Upper lobe of left lung (tissue), 6 donors: ENCODE measurements around the gene SLC25A21. TPM values are rescaled to one million over a fixed set of nuclear protein-coding genes. Genes with fewer than 3 reads are reported as not detected.
A peak's percentile ranks its signal among the peaks of the same experiment; 100 is the strongest.
"Not testable (repeated sequence)": the region's sequence is repeated elsewhere in the genome, so short reads cannot be mapped to it uniquely, and the experiment has no call there.

Experiments used
- ATAC-seq, 2 donors: fragments of 200-7000 bp; cut with Tn5 transposase; one replicate each; pipeline ENCODE4 v1.9.1; 2022; ENCODE audit warnings: mild to moderate bottlenecking in 2 of 2, moderate library complexity in 2 of 2; ENCODE audit not compliant: low FRiP score in 2 of 2
- DNase-seq, 2 donors: peaks; one replicate each; pipeline ENCODE4 v3.0.0-alpha.2; 2019 to 2020
- H3K27ac ChIP-seq, 4 donors: fragments of 200-600 bp; sonication (generic); one replicate each; pipeline ENCODE4 v1.5.1; 2016 to 2019
- H3K27me3 ChIP-seq, 4 donors: fragments of 200-600 bp; sonication (generic); one replicate each; pipeline ENCODE4 v1.5.1; 2017 to 2019
- H3K36me3 ChIP-seq, 4 donors: fragments of 200-600 bp; sonication (generic); one replicate each; pipeline ENCODE4 v1.5.1; 2016 to 2019
- H3K4me1 ChIP-seq, 4 donors: fragments of 200-600 bp; sonication (generic); one replicate each; pipeline ENCODE4 v1.5.1; 2018 to 2019
- H3K4me3 ChIP-seq, 4 donors: fragments of 200-600 bp; sonication (generic); one replicate each; pipeline ENCODE4 v1.5.1; 2017 to 2019; ENCODE audit warnings: mild to moderate bottlenecking in 2 of 4, moderate library complexity in 1 of 4
- H3K9me3 ChIP-seq, 4 donors: fragments of 200-600 bp; sonication (generic); one replicate each; pipeline ENCODE4 v1.5.1; 2018 to 2019
- CTCF ChIP-seq, 6 experiments: fragments of 450-650 bp in 4 of 6; fragments of 200-600 bp in 2 of 6; sonication (generic) in 2 of 6; IDR thresholded peaks; one replicate each; pipeline ENCODE4 v1.5.1; 2016 to 2019; ENCODE audit warnings: antibody characterized with exemption in 6 of 6
- EP300 ChIP-seq, 4 donors: sonication (generic); formaldehyde crosslinking; IDR thresholded peaks; one replicate each; pipeline ENCODE4 v1.5.1; 2017; ENCODE audit warnings: antibody characterized with exemption in 4 of 4, control low read depth in 2 of 4
- POLR2A ChIP-seq, 4 donors: fragments of 450-650 bp; IDR thresholded peaks; one replicate each; pipeline ENCODE4 v1.5.1; 2016 to 2017; ENCODE audit warnings: antibody characterized with exemption in 4 of 4, mild to moderate bottlenecking in 2 of 4
- POLR2AphosphoS5 ChIP-seq, 2 donors: sonication (generic); formaldehyde crosslinking; IDR thresholded peaks; one replicate each; pipeline ENCODE4 v1.5.1; 2017; ENCODE audit warnings: antibody characterized with exemption in 2 of 2
- WGBS, 2 donors: methylation state at CpG; one replicate each; pipeline ENCODE4 v1.1.5; 2017 to 2018; 5-methylcytosine and 5-hydroxymethylcytosine counted together
- total RNA-seq, 6 donors: library from RNA; depleted of rRNA in 4 of 6; stranded (reverse); fragments of >200 nt in 4 of 6; gene quantifications; one replicate each; pipeline versions ENCODE4 v1.1.0 to v1.2.1, GENCODE V29; 2016 to 2021
- donor health status: DM: no; HTN: no; CAD: no; lungs with moderate emphysema.
- donor health status: DM: no; HTN: yes; CAD: no; lungs with severe emphysema.

SLC25A21 gene
- total RNA-seq, 6 donors from 2014 or later = 0.15 to 1.7 (median 0.30) TPM; not detected in 3

DNA sequence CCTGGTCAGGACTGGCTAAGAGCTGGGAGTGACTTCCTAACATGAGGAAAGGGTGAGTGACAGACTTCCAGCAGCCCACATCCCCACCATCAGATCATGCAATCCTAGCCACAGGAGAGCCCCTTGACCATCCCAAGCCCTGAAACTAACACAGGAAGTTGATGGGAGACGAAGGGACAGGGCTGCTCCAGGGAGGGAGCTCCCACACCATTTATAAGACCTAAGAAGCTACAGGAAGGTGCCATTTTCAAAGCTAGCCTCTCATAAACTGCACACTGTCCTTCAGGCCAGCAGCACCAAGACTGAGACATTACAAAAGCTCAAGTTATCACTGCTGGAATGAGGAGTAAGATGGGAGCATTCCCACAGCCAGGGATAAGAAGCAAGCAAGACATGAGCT is 19.4 kb downstream of the SLC25A21 start:
- ATAC-seq = no peak
- H3K27ac ChIP-seq = no peak overlapping the region

GRCh38 chr14:37150414-37150813 is 22.0 kb downstream of the SLC25A21 start:
- Histone ChIP-seq H3K36me3 (no peaks in the 10 kb centered on the region), H3K4me1 (no peaks in the 10 kb centered on the region), H3K4me3 (no peak overlapping the region), H3K27me3 (no peaks in the 10 kb centered on the region), H3K27ac (no peak overlapping the region), H3K9me3 (peaks cover 0 to 7% (median 0%) of the 10 kb centered on the region in 4 donors)
- TF ChIP-seq POLR2A (IDR thresholded peaks at IDR 0.05) (no peak), EP300 (IDR thresholded peaks at IDR 0.05) (no peak), CTCF (IDR thresholded peaks at IDR 0.05) (peak; percentile 18 to 56 (median 46))
- 1% methylated on average over 3 of the region's 3 CpGs for WGBS, 2 donors
- DNase-seq = no peak
- peak; percentile 37 to 82 for ATAC-seq

More for the DNA sequence above, 19.4 kb downstream of the SLC25A21 start:
- Histone ChIP-seq H3K9me3 (peaks cover 0 to 8% (median 0%) of the 10 kb centered on the region in 4 donors), H3K36me3 (no peaks in the 10 kb centered on the region), H3K4me3 (no peak overlapping the region), H3K27me3 (no peaks in the 10 kb centered on the region), H3K4me1 (no peaks in the 10 kb centered on the region)
- TF ChIP-seq POLR2AphosphoS5 (IDR thresholded peaks at IDR 0.05) (no peak), EP300 (IDR thresholded peaks at IDR 0.05) (no peak), CTCF (IDR thresholded peaks at IDR 0.05) (no peak), POLR2A (IDR thresholded peaks at IDR 0.05) (no peak)
- 30 to 50% methylated on average over 1 of the region's 1 CpG for WGBS, 2 donors
- no peak for DNase-seq

DNA sequence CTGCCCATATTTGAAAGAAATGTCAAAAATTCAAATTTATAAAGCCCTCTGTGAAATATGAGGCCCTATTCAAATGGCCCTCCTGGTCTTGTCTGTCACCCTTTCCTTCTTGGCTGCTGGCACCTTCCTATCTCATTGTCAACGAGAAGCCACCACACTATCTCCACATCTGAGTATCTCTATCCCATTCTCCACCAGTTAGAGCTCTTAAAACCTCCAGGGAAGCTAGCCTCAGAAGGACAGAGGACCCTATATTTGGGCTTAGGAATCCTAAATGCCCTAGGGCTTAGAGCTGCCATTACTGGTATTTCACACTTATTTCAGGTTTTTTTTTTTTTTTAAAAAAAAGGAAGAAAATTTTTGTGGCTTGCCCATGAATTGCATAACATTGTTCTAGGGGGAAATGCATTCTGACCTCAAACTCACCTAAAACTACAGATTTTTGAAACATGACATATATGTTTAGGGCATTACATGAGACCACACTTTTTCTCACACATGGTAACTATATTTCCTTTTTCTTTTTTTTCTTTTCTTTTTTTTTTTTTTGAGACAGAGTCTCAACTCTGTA is 25.0 kb downstream of the SLC25A21 start:
- Histone ChIP-seq H3K27me3 (no peaks in the 10 kb centered on the region), H3K36me3 (no peaks in the 10 kb centered on the region), H3K27ac (no peak overlapping the region), H3K9me3 (no peaks in the 10 kb centered on the region), H3K4me3 (no peak overlapping the region), H3K4me1 (no peaks in the 10 kb centered on the region)
- no peak for TF ChIP-seq EP300 (IDR thresholded peaks at IDR 0.05)
- no peak for TF ChIP-seq CTCF (IDR thresholded peaks at IDR 0.05)
- TF ChIP-seq POLR2AphosphoS5 (IDR thresholded peaks at IDR 0.05) = no peak
- TF ChIP-seq POLR2A (IDR thresholded peaks at IDR 0.05) = no peak
- ATAC-seq (no peak), DNase-seq (no peak)
- 46 to 62% methylated on average over 1 of the region's 1 CpG for WGBS, 2 donors

- not testable (repeated sequence) for H3K4me3 ChIP-seq, H3K27ac ChIP-seq, DNase-seq, H3K36me3 ChIP-seq, H3K4me1 ChIP-seq, ATAC-seq, H3K27me3 ChIP-seq, H3K9me3 ChIP-seq
- 80 to 90% methylated on average over 1 of the region's 1 CpG for WGBS, 2 donors
Observed at GRCh38 chr14:37146438-37146837, 26.0 kb downstream of the SLC25A21 start.

DNA sequence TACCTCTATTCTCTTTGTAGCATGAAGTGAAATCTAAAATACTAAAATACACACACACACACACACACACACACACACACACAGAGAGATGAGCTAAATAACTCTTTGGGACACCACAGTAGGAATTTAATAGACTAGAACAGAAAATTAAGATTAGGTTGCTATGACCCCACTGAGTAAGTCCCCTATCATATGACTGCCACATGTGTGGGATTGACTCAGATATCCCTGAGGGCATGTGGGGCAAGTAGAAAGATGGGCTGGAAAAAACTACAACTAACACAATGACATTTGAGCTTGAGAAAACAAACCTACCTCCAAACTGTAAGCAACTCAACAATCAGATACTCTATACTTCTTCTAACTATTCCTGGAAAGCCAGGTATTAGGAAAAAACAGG is 27.0 kb downstream of the SLC25A21 start:
- Histone ChIP-seq H3K27ac (no peak overlapping the region), H3K9me3 (no peaks in the 10 kb centered on the region), H3K4me3 (no peak overlapping the region), H3K36me3 (no peaks in the 10 kb centered on the region), H3K27me3 (no peaks in the 10 kb centered on the region), H3K4me1 (no peaks in the 10 kb centered on the region)
- no peak for ATAC-seq
- TF ChIP-seq POLR2A (IDR thresholded peaks at IDR 0.05) (no peak), EP300 (IDR thresholded peaks at IDR 0.05) (no peak), POLR2AphosphoS5 (IDR thresholded peaks at IDR 0.05) (no peak), CTCF (IDR thresholded peaks at IDR 0.05) (no peak)
- DNase-seq = no peak
